K562 (cell line): ENCODE data around the gene PPAT. TPM values are rescaled to one million over a fixed set of nuclear protein-coding genes. Genes with fewer than 3 reads are reported as not detected.

ENCODE experiments used
- HCFC1 ChIP-seq: IDR thresholded peaks from 2 replicates; pipeline ENCODE4 v1.6.1; 2012; ENCODE audit warnings: low read depth, low read length, improper control_type of control experiment
- KDM1A ChIP-seq, 2 experiments: fragments of 450-650 bp; IDR thresholded peaks; 2 replicates each; pipeline ENCODE4 v1.6.1; 2016; ENCODE audit warnings: mild to moderate bottlenecking in 2 of 2
- LCOR ChIP-seq: sonication (generic); formaldehyde crosslinking; IDR thresholded peaks from 2 replicates; pipeline ENCODE4 v1.8.0; 2022; ENCODE audit warnings: mild to moderate bottlenecking, missing genetic modification reagents
- MIER1 ChIP-seq: fragments of 450-650 bp; IDR thresholded peaks from 2 replicates; pipeline ENCODE4 v1.6.1; 2016; ENCODE audit warnings: antibody characterized with exemption, mild to moderate bottlenecking, low read depth
- MTA1 ChIP-seq: fragments of 450-650 bp; IDR thresholded peaks from 2 replicates; pipeline ENCODE4 v1.6.1; 2017; ENCODE audit warnings: borderline replicate concordance
- POLR2AphosphoS5 ChIP-seq: IDR thresholded peaks from 2 replicates; pipeline ENCODE4 v1.6.1; 2011; ENCODE audit warnings: mild to moderate bottlenecking, low read depth, low read length, moderate library complexity; ENCODE audit not compliant: control insufficient read depth, insufficient read depth
- PPARD ChIP-seq: fragments of 250-450 bp; sonication (Bioruptor Pico); IDR thresholded peaks from 2 replicates; pipeline ENCODE4 v1.8.0; 2022; ENCODE audit warnings: inconsistent platforms, mild to moderate bottlenecking, moderate library complexity
- RB1 ChIP-seq: fragments of 450-650 bp; IDR thresholded peaks from 2 replicates; pipeline ENCODE4 v1.6.1; 2017; ENCODE audit warnings: low read depth, mild to moderate bottlenecking
- RBM22 ChIP-seq: fragments of 200-400 bp; formaldehyde crosslinking; IDR thresholded peaks from 2 replicates; pipeline ENCODE4 v1.6.1; 2018; ENCODE audit warnings: low read length, low read depth; ENCODE audit not compliant: poor library complexity, severe bottlenecking
- TFAM ChIP-seq: fragments of 250-450 bp; sonication (Bioruptor Pico); conservative IDR thresholded peaks from 2 replicates; pipeline ENCODE4 v1.5.0; 2021; ENCODE audit warnings: mild to moderate bottlenecking, moderate library complexity
- YBX1 ChIP-seq: fragments of 450-650 bp; IDR thresholded peaks from 2 replicates; pipeline ENCODE4 v1.7.1; 2016; ENCODE audit warnings: mild to moderate bottlenecking
- ZNF197 ChIP-seq: fragments of 200-800 bp; sonication (Bioruptor generic); IDR thresholded peaks from 2 replicates; pipeline ENCODE4 v1.6.1; 2016; ENCODE audit warnings: low read depth, missing genetic modification characterization, missing compliant biosample characterization
- ZNF436 ChIP-seq: fragments of 250-450, 450-650 bp; sonication (Bioruptor Pico); formaldehyde crosslinking; IDR thresholded peaks from 2 replicates; pipeline ENCODE4 v1.7.0; 2020; ENCODE audit warnings: mild to moderate bottlenecking
- ZNF77 ChIP-seq: fragments of 250-450 bp; sonication (Bioruptor Pico); IDR thresholded peaks from 2 replicates; pipeline ENCODE4 v1.5.0; 2020
- polyA plus RNA-seq, 8 experiments: library from polyadenylated mRNA; depleted of rRNA in 4 of 8; stranded (reverse) in 5 of 8; unstranded in 3 of 8; fragments of >200 nt; fragmentation: Nextera tagmentation in 2 of 8; fragmentation: Illumina TruSeq in 1 of 8; extraction: Ambion mirVana in 2 of 8; extraction: Trizol in 1 of 8; gene quantifications; 2 replicates each; pipeline versions ENCODE4 v1.2.1 to v1.2.3, GENCODE V29; 2011 to 2014; ENCODE audit warnings: inconsistent platforms in 1 of 8, missing spikeins in 1 of 8
- total RNA-seq, 7 experiments: library from RNA; depleted of rRNA in 6 of 7; stranded (reverse); fragments of >200 nt in 6 of 7; fragmentation: Illumina TruSeq in 2 of 7; extraction: Trizol in 2 of 7; gene quantifications; 2 replicates each; pipeline versions ENCODE4 v1.2.1 to v1.2.3, GENCODE V29; 2011 to 2021; ENCODE audit warnings: low replicate concordance in 1 of 7
- TF ChIP-seq, protein P1 (sequence below): sonication (generic); formaldehyde crosslinking; IDR thresholded peaks from 2 replicates; pipeline ENCODE4 v1.8.1; 2023; ENCODE audit warnings: mild to moderate bottlenecking, missing genetic modification reagents
- TF ChIP-seq, protein P2 (sequence below): fragments of 450-650 bp; formaldehyde crosslinking; conservative IDR thresholded peaks from 2 replicates; pipeline ENCODE4 v1.4.0; 2022; ENCODE audit warnings: mild to moderate bottlenecking, missing genetic modification characterization
- TF ChIP-seq, protein P3 (sequence below): fragments of 450-650 bp; IDR thresholded peaks from 2 replicates; pipeline ENCODE4 v1.7.0; 2016; ENCODE audit warnings: borderline replicate concordance
- TF ChIP-seq, protein P4 (sequence below): sonication (generic); formaldehyde crosslinking; IDR thresholded peaks from 2 replicates; pipeline ENCODE4 v1.8.0; 2022; ENCODE audit warnings: mild to moderate bottlenecking, missing genetic modification reagents, borderline replicate concordance
- TF ChIP-seq, protein P5 (sequence below): sonication (generic); formaldehyde crosslinking; IDR thresholded peaks from 2 replicates; pipeline ENCODE4 v1.8.0; 2022; ENCODE audit warnings: mild to moderate bottlenecking, missing genetic modification reagents

Gene PPAT
- total and polyA plus RNA-seq, 9 of the 15 experiments (the other 6 are each of a cell fraction or from before 2014, with no cell fraction given): 36.2 to 75.8 (median 55.5) TPM

DNA sequence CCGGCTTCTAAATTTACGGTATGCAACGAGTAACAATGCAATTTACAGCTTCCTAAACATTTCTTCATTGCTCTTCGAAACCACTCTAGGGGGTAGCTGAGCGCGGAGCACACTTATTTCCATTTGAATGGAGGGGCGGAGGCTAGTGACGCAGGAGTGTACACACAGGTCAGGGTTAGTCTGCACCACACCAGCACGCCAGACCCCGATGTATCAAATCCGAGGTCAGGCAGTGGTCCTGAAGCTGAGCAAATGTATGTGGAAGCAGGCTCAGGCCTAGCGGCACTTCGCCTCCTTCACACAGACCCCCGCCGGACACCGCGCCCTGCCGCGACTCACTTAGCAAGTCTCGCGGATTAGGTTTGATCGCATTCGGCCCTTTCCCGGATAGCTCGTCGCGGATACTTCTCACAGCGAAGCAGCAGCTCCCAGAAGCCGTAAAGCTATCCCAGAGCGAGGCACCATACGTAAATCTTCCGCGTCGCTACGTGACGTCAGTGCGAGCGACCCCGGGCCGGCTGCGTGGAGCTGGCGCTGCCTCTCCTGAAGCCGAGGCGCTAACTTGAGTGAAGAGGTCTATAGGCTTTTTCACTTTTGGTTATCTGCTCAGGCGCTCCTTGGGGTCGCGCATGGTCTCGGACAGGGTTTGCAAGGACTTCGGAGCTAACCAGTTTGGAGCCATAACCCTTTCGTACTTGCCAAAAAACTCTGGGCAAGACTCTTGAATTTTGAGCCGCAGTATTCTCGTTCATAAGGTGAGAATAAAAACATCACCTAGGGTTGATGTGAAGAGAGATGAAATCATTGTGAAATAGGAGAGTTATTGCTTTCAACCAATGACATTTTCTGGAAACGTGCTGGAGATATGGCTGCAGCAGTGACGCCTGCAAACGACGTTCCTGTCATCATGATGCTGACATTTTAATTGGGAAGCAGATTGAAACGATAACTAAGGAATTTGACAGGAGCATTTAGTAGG, 48.1 kb downstream of the PPAT start, which contains the start of gene AASDH (continued):
- TF ChIP-seq, protein P1, sequence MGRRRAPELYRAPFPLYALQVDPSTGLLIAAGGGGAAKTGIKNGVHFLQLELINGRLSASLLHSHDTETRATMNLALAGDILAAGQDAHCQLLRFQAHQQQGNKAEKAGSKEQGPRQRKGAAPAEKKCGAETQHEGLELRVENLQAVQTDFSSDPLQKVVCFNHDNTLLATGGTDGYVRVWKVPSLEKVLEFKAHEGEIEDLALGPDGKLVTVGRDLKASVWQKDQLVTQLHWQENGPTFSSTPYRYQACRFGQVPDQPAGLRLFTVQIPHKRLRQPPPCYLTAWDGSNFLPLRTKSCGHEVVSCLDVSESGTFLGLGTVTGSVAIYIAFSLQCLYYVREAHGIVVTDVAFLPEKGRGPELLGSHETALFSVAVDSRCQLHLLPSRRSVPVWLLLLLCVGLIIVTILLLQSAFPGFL (CRISPR knock-in tag): no peak
- TF ChIP-seq KDM1A (IDR thresholded peaks at IDR 0.05): peak in 1 of 2 experiments; percentile 43; a peak in 2 of 4 replicates
- no peak for TF ChIP-seq YBX1
- TF ChIP-seq, protein P2, sequence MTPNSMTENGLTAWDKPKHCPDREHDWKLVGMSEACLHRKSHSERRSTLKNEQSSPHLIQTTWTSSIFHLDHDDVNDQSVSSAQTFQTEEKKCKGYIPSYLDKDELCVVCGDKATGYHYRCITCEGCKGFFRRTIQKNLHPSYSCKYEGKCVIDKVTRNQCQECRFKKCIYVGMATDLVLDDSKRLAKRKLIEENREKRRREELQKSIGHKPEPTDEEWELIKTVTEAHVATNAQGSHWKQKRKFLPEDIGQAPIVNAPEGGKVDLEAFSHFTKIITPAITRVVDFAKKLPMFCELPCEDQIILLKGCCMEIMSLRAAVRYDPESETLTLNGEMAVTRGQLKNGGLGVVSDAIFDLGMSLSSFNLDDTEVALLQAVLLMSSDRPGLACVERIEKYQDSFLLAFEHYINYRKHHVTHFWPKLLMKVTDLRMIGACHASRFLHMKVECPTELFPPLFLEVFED (CRISPR knock-in tag): 0 out of 2 replicates have a peak, but pooled peaks have one; percentile 46
- peak; percentile 84; the same call in 1 of the 2 replicates for TF ChIP-seq POLR2AphosphoS5
- TF ChIP-seq, protein P3, sequence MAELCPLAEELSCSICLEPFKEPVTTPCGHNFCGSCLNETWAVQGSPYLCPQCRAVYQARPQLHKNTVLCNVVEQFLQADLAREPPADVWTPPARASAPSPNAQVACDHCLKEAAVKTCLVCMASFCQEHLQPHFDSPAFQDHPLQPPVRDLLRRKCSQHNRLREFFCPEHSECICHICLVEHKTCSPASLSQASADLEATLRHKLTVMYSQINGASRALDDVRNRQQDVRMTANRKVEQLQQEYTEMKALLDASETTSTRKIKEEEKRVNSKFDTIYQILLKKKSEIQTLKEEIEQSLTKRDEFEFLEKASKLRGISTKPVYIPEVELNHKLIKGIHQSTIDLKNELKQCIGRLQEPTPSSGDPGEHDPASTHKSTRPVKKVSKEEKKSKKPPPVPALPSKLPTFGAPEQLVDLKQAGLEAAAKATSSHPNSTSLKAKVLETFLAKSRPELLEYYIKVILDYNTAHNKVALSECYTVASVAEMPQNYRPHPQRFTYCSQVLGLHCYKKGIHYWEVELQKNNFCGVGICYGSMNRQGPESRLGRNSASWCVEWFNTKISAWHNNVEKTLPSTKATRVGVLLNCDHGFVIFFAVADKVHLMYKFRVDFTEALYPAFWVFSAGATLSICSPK: no peak
- TF ChIP-seq, protein P4, sequence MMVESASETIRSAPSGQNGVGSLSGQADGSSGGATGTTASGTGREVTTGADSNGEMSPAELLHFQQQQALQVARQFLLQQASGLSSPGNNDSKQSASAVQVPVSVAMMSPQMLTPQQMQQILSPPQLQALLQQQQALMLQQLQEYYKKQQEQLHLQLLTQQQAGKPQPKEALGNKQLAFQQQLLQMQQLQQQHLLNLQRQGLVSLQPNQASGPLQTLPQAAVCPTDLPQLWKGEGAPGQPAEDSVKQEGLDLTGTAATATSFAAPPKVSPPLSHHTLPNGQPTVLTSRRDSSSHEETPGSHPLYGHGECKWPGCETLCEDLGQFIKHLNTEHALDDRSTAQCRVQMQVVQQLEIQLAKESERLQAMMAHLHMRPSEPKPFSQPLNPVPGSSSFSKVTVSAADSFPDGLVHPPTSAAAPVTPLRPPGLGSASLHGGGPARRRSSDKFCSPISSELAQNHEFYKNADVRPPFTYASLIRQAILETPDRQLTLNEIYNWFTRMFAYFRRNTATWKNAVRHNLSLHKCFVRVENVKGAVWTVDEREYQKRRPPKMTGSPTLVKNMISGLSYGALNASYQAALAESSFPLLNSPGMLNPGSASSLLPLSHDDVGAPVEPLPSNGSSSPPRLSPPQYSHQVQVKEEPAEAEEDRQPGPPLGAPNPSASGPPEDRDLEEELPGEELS (CRISPR knock-in tag): 0 out of 2 replicates have a peak, but pooled peaks have one; percentile 55
- TF ChIP-seq, protein P5, sequence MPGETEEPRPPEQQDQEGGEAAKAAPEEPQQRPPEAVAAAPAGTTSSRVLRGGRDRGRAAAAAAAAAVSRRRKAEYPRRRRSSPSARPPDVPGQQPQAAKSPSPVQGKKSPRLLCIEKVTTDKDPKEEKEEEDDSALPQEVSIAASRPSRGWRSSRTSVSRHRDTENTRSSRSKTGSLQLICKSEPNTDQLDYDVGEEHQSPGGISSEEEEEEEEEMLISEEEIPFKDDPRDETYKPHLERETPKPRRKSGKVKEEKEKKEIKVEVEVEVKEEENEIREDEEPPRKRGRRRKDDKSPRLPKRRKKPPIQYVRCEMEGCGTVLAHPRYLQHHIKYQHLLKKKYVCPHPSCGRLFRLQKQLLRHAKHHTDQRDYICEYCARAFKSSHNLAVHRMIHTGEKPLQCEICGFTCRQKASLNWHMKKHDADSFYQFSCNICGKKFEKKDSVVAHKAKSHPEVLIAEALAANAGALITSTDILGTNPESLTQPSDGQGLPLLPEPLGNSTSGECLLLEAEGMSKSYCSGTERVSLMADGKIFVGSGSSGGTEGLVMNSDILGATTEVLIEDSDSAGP: no peak
- peak; percentile 88 for TF ChIP-seq HCFC1
- TF ChIP-seq RBM22: no peak
- 0 out of 2 replicates have a peak, but pooled peaks have one; percentile 44 for TF ChIP-seq RB1
- no peak for TF ChIP-seq ZNF77 (CRISPR knock-in tag)
- peak; percentile 100 for TF ChIP-seq MTA1
- TF ChIP-seq LCOR (CRISPR knock-in tag): peak; percentile 71; the same call in 1 of the 2 replicates
- TF ChIP-seq ZNF436: no peak
- TF ChIP-seq TFAM (CRISPR knock-in tag): no peak
- no peak for TF ChIP-seq PPARD (CRISPR knock-in tag)
- TF ChIP-seq ZNF197 (CRISPR knock-in tag): 0 out of 2 replicates have a peak, but pooled peaks have one; percentile 27
- no peak for TF ChIP-seq MIER1
